ENCODE data around the gene EEF1AKMT2.

GRCh38 chr10:124755581-124755980, 36.1 kb downstream of the EEF1AKMT2 start:
- TF ChIP-seq CTCF (IDR thresholded peaks at IDR 0.05): no peak
- TF ChIP-seq EZH2 (IDR thresholded peaks at IDR 0.05): no peak
- no peak for TF ChIP-seq EZH2phosphoT487 (IDR thresholded peaks at IDR 0.05)

Data from neural progenitor cell (in vitro differentiated cells).